ENCODE results near the gene YBX2.

Gene YBX2

GRCh38 chr17:7306911-7307685 lies 12.7 kb upstream of the YBX2 start, which contains the start of gene EIF5A:
TSS of gene EIF5A (plus strand) at chr17:7307628. CDS start at chr17:7309636, 2,008 bp downstream.
- H3K4me3 ChIP-seq (ENCODE audit: low read depth, low read length): peak within 1 kb of the TSS; percentile 91
- no peak for TF ChIP-seq CTCF (IDR thresholded peaks at IDR 0.05; ENCODE audit: borderline replicate concordance, insufficient read depth, low read depth, low read length)

DNA sequence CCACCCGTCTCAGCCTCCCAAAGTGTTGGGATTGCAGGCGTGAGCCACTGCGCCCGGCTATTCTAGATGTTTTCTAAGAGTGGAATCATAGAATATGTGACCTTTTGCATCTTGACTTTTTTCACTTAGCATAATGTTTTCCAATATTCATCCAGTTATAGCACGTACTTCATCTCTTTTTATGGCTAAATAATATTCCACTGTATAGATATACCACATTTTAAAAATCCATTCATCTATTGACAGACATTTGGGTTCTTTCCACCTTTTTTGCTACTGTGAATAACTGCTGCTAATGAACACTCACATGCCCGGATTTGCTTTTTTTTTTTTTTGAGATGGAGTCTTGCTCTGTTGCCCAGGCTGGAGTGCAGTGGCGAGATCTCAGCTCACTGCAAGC lies 9.7 kb upstream of the YBX2 start:
- TF ChIP-seq CTCF (IDR thresholded peaks at IDR 0.05; ENCODE audit: borderline replicate concordance, insufficient read depth, low read depth, low read length): no peak
- no peak overlapping the region for H3K4me3 ChIP-seq (ENCODE audit: low read depth, low read length)

DNA sequence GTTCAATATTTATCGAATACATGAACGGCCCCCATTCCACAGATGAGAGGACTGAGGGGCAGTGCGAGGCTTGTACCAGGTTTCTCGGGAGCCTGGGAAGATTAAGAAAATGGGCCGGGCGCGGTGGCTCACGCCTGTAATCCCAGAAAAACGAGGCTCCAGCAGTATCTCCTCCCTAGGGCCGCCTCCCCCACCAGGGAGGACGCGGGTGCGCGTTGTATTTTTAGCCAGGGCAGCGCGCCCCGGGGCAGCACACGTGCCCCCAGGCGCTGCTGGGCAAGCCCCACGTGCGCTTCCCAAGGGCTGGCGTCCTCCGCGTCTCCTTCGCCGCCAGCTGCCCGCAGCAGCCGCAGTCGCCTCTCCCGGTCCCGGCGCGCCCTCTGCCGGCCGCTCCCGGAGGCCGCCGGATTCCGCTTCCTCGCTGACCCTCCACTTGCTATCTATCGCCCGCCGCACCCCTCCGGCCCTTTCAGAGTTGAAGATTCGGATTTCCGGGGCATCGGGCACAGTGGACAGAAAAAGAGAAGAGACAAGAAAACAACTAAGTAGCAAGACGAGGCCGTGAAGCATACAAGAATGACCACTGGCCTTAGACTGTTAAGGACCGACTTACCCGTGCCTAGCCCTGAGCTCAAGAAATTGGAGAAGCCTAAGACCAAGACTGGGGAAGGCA lies 1.9 kb upstream of the YBX2 start:
- TF ChIP-seq CTCF (IDR thresholded peaks at IDR 0.05; ENCODE audit: borderline replicate concordance, insufficient read depth, low read depth, low read length): peak; percentile 95
- no peak overlapping the region for H3K4me3 ChIP-seq (ENCODE audit: low read depth, low read length)

- TF ChIP-seq CTCF (IDR thresholded peaks at IDR 0.05; ENCODE audit: borderline replicate concordance, insufficient read depth, low read depth, low read length): no peak
- H3K4me3 ChIP-seq (ENCODE audit: low read depth, low read length): peak overlapping the region; percentile 40
These were observed 1.1 kb upstream of the YBX2 start for GRCh38 chr17:7295230-7296180.

DNA sequence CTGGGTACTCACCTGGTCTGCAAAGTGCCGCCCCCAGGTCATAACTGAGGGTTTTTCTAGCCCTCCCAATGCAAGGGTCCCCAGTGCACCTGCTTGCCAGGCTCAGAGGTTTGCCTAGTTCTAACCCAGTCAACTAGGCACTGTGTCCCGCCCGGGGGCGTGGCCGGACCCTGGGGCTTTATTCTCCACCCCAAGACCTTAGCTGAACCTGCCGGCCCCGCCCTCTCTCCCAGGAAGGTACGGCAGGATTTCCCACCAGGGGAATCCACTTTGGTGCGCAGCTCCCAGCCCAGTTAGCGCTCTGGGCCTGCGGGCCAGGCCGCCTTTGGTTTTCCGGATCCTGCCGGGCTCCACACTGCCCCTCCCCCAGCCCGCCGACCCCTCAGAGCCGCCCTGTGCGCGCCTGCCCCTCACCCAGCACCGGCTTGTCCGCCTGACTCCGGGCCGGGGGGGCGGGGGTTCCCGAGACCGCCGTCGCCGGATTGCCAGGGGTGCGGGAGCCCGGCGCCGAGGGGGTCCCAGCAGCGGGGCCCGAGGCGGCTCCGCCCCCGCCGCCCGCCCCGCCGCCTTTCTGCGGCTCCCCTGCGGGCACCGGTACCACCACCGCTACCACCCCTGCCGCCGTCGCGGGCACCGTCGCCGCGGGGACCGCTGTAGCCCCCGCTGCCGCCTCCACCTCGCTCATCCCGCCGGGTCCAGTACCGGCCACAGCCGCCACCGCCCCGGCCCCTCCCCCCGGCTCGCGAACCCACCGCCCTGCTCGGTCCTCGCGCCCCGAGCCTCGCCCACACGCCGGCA lies 424 bp downstream of the YBX2 start:
- H3K4me3 ChIP-seq (ENCODE audit: low read depth, low read length): no peak overlapping the region
- no peak for TF ChIP-seq CTCF (IDR thresholded peaks at IDR 0.05; ENCODE audit: borderline replicate concordance, insufficient read depth, low read depth, low read length)

DNA sequence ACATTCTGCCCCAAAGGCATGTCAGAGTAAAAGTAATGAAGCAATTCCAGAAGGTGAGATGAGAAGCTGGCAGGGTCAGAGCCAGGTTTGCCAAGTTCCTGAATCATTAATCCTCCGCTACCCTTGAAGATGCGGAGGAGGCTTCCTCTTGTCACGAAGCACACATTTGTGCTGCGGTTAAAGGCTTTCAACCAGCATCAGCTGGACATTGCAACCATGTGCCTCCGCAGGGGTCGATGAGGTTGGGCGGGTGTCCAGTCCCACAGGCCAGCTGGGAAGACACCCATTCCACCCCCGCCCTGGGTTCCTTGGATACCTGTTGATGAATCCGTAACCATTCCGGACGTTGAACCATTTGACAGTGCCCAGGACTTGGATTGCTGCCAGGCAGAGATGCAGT lies 1.3 kb downstream of the YBX2 start:
- no peak overlapping the region for H3K4me3 ChIP-seq (ENCODE audit: low read depth, low read length)
- no peak for TF ChIP-seq CTCF (IDR thresholded peaks at IDR 0.05; ENCODE audit: borderline replicate concordance, insufficient read depth, low read depth, low read length)
